AG04450 (cell line): ENCODE results near the gene APLP2. TPM values are rescaled to one million over a fixed set of nuclear protein-coding genes. Genes with fewer than 3 reads are reported as not detected.

Source experiments
- CTCF ChIA-PET: fragments of 300-600, 350-600 bp; formaldehyde crosslinking; extraction: SDS; loops from one replicate; lab custom pipeline; 2022; ENCODE audit warnings: antibody characterized with exemption, inconsistent platforms; lab: Charles Lee
- POLR2A ChIA-PET: fragments of 350-600 bp; formaldehyde crosslinking; extraction: SDS; loops from one replicate; lab custom pipeline; 2021; ENCODE audit warnings: antibody characterized with exemption, inconsistent platforms; lab: Yijun Ruan, JAX
- DNase-seq: peaks from one replicate; pipeline ENCODE4 v3.0.0-alpha.2; 2011; ENCODE audit warnings: low read depth, low spot score
- H3K27ac ChIP-seq: one replicate; pipeline ENCODE4 v1.5.1; 2012; ENCODE audit warnings: low read depth, low read length, control low read depth
- H3K27me3 ChIP-seq: one replicate; pipeline ENCODE4 v1.6.0; 2012; ENCODE audit warnings: low read length; ENCODE audit not compliant: control insufficient read depth, insufficient read depth
- H3K4me3 ChIP-seq: 2 replicates; pipeline ENCODE4 v1.5.1; 2011; ENCODE audit warnings: mild to moderate bottlenecking, low read depth, low read length, control low read depth
- H3K9me3 ChIP-seq: 2 replicates; pipeline ENCODE4 v1.5.1; 2012; ENCODE audit warnings: low read length; ENCODE audit not compliant: control insufficient read depth, insufficient read depth
- CTCF ChIP-seq: IDR thresholded peaks from 2 replicates; pipeline ENCODE4 v1.5.1; 2011; ENCODE audit warnings: low read depth, low read length, control low read depth, inconsistent platforms
- polyA plus RNA-seq: library from polyadenylated mRNA; depleted of rRNA; stranded (reverse); fragments of >200 nt; gene quantifications from 2 replicates; pipeline ENCODE4 v1.2.3, GENCODE V29; 2011

The APLP2 gene
- polyA plus RNA-seq, 1 experiment, result 273 TPM

- no peak for TF ChIP-seq CTCF
- Histone ChIP-seq H3K27me3 (no peaks in the 10 kb centered on the region), H3K9me3 (no peaks in the 10 kb centered on the region), H3K27ac (peak overlapping the region; percentile 31), H3K4me3 (no peak overlapping the region)
- ChIA-PET CTCF (interaction anchor here (0.5 to 10.1 kb wide), 7 partner anchors 8 to 1551 kb away, joined by 3 to 96 read pairs (median 3); no protein-coding TSS in a partner anchor), POLR2A (interaction anchor here (0.7 to 1.4 kb wide), 4 partner anchors 54 to 198 kb away, joined by 3 to 6 read pairs (median 4); partner anchors contain the start of genes APLP2 and PRDM10)
- DNase-seq, result no peak
Measured at GRCh38 chr11:130123414-130124040, 53.8 kb downstream of the APLP2 start.

- TF ChIP-seq CTCF, result no peak
- peak; percentile 30 for DNase-seq
- no peak overlapping the region for H3K4me3 ChIP-seq
- ChIA-PET POLR2A (interaction anchor here (0.7 to 1.4 kb wide), 4 partner anchors 55 to 199 kb away, joined by 3 to 6 read pairs (median 4); partner anchors contain the start of genes APLP2 and PRDM10), CTCF (interaction anchor here (0.5 to 10.1 kb wide), 6 partner anchors 9 to 1550 kb away, joined by 3 to 96 read pairs (median 4); no protein-coding TSS in a partner anchor)
- no peaks in the 10 kb centered on the region for H3K27me3 ChIP-seq
- no peaks in the 10 kb centered on the region for H3K9me3 ChIP-seq
- H3K27ac ChIP-seq, result peak overlapping the region; percentile 31
Measured at GRCh38 chr11:130124096-130124495, 54.4 kb downstream of the APLP2 start.

- Histone ChIP-seq H3K27me3 (no peaks in the 10 kb centered on the region), H3K27ac (no peak overlapping the region), H3K9me3 (no peaks in the 10 kb centered on the region), H3K4me3 (no peak overlapping the region)
- CTCF ChIA-PET, result interaction anchor here (2.5 kb wide), 1 partner anchor 203 kb away, joined by 10 read pairs; no protein-coding TSS in a partner anchor
- no peak for TF ChIP-seq CTCF
- POLR2A ChIA-PET, result no interaction called here
- DNase-seq, result no peak
Measured at GRCh38 chr11:130125638-130126037, 55.9 kb downstream of the APLP2 start.

GRCh38 chr11:130126516-130126915 lies 56.8 kb downstream of the APLP2 start:
- no peak for DNase-seq
- ChIA-PET CTCF (interaction anchor here (1.2 to 2.5 kb wide), 2 partner anchors 201 to 204 kb away, joined by 4 to 10 read pairs; no protein-coding TSS in a partner anchor), POLR2A (no interaction called here)
- Histone ChIP-seq H3K27ac (no peak overlapping the region), H3K9me3 (no peaks in the 10 kb centered on the region), H3K27me3 (no peaks in the 10 kb centered on the region), H3K4me3 (no peak overlapping the region)
- TF ChIP-seq CTCF, result no peak

GRCh38 chr11:130127509-130127908 lies 57.8 kb downstream of the APLP2 start:
- no peak for DNase-seq
- TF ChIP-seq CTCF, result no peak
- Histone ChIP-seq H3K27ac (no peak overlapping the region), H3K9me3 (no peaks in the 10 kb centered on the region), H3K4me3 (no peak overlapping the region), H3K27me3 (no peaks in the 10 kb centered on the region)
- CTCF ChIA-PET, result interaction anchor here (0.6 to 2.5 kb wide), 3 partner anchors 18 to 205 kb away, joined by 4 to 10 read pairs (median 4); no protein-coding TSS in a partner anchor
- POLR2A ChIA-PET, result interaction anchor here (0.7 kb wide), 1 partner anchor 245 kb away, joined by 5 read pairs; no protein-coding TSS in a partner anchor
